ENCODE measurements around the gene CHMP4A.

GRCh38 chr14:24189460-24189859 is 23.8 kb downstream of the CHMP4A start:
- TF ChIP-seq CTCF (IDR thresholded peaks at IDR 0.05; ENCODE audit: low read length) (no peak), EZH2 (IDR thresholded peaks at IDR 0.05; ENCODE audit: borderline replicate concordance, low read length) (no peak)

Measured in OCI-LY1 (cell line).